WTC11 (cell line): ENCODE data around the gene TMEM164. TPM values are rescaled to one million over a fixed set of nuclear protein-coding genes. Genes with fewer than 3 reads are reported as not detected.
"Not testable (repeated sequence)": the region's sequence is repeated elsewhere in the genome, so short reads cannot be mapped to it uniquely, and the experiment has no call there.

Experiments used
- ATAC-seq: fragments of 200-7000 bp; cut with Tn5 transposase; 2 replicates; pipeline ENCODE4 v1.10.0; 2021; ENCODE audit warnings: mild to moderate bottlenecking, moderate library complexity
- CTCF ChIA-PET: fragments of 300-600 bp; sonication (Branson Sonifier 250); formaldehyde crosslinking; loops from one replicate; lab custom pipeline; 2021; ENCODE audit warnings: antibody characterized with exemption; lab: Charles Lee
- POLR2A ChIA-PET: fragments of 350-600 bp; sonication (Branson Sonifier 250); formaldehyde crosslinking; loops from one replicate; lab custom pipeline; 2021; ENCODE audit warnings: antibody characterized with exemption; lab: Charles Lee
- DNase-seq: peaks from one replicate; pipeline ENCODE4 v3.0.0; 2021; ENCODE audit warnings: low spot score
- H3K27ac Mint-ChIP-seq: 2 replicates; pipeline ENCODE4 v1.8.0; 2021; ENCODE audit warnings: mixed read lengths
- H3K27me3 Mint-ChIP-seq: 2 replicates; pipeline ENCODE4 v1.8.0; 2021; ENCODE audit warnings: low read depth, mild to moderate bottlenecking, moderate library complexity, mixed read lengths
- H3K36me3 Mint-ChIP-seq: 2 replicates; pipeline ENCODE4 v1.8.0; 2021; ENCODE audit warnings: mixed read lengths
- H3K4me1 Mint-ChIP-seq: 2 replicates; pipeline ENCODE4 v1.8.0; 2022; ENCODE audit warnings: mixed read lengths
- H3K4me3 Mint-ChIP-seq: 2 replicates; pipeline ENCODE4 v1.8.0; 2021; ENCODE audit warnings: mild to moderate bottlenecking, moderate library complexity, mixed read lengths
- H3K9me3 Mint-ChIP-seq: 2 replicates; pipeline ENCODE4 v1.8.0; 2021; ENCODE audit warnings: mixed read lengths
- CREM ChIP-seq: sonication (generic); formaldehyde crosslinking; IDR thresholded peaks from 2 replicates; pipeline ENCODE4 v1.8.1; 2022; ENCODE audit warnings: mild to moderate bottlenecking, missing genetic modification reagents, moderate library complexity
- EMX1 ChIP-seq: fragments of 250-450 bp; sonication (Bioruptor Pico); IDR thresholded peaks from 2 replicates; pipeline ENCODE4 v1.8.0; 2021; ENCODE audit warnings: mild to moderate bottlenecking
- FOXJ3 ChIP-seq: sonication (generic); formaldehyde crosslinking; IDR thresholded peaks from 2 replicates; pipeline ENCODE4 v1.9.0; 2021; ENCODE audit warnings: missing genetic modification reagents, mild to moderate bottlenecking, borderline replicate concordance
- FOXK1 ChIP-seq: sonication (generic); formaldehyde crosslinking; IDR thresholded peaks from 2 replicates; pipeline ENCODE4 v1.8.0; 2022; ENCODE audit warnings: mild to moderate bottlenecking, moderate library complexity, missing genetic modification reagents
- FOXP1 ChIP-seq: sonication (generic); formaldehyde crosslinking; IDR thresholded peaks from 2 replicates; pipeline ENCODE4 v1.8.0; 2022; ENCODE audit warnings: missing genetic modification reagents, mild to moderate bottlenecking, moderate library complexity, borderline replicate concordance
- GABPB1 ChIP-seq: sonication (generic); formaldehyde crosslinking; IDR thresholded peaks from 2 replicates; pipeline ENCODE4 v1.8.1; 2023; ENCODE audit warnings: mild to moderate bottlenecking, missing genetic modification reagents
- HMGXB4 ChIP-seq: sonication (generic); formaldehyde crosslinking; IDR thresholded peaks from 2 replicates; pipeline ENCODE4 v1.8.1; 2023; ENCODE audit warnings: mild to moderate bottlenecking, moderate library complexity, missing genetic modification reagents
- KAT7 ChIP-seq: sonication (generic); formaldehyde crosslinking; IDR thresholded peaks from 2 replicates; pipeline ENCODE4 v1.8.1; 2023; ENCODE audit warnings: missing genetic modification reagents, mild to moderate bottlenecking, borderline replicate concordance
- NFE2L1 ChIP-seq: sonication (generic); formaldehyde crosslinking; IDR thresholded peaks from 2 replicates; pipeline ENCODE4 v1.8.1; 2023; ENCODE audit warnings: missing genetic modification reagents
- PRRX2 ChIP-seq: fragments of 250-450 bp; sonication (Bioruptor Pico); IDR thresholded peaks from 2 replicates; pipeline ENCODE4 v1.8.0; 2021; ENCODE audit warnings: mild to moderate bottlenecking
- RELA ChIP-seq: sonication (generic); formaldehyde crosslinking; IDR thresholded peaks from 2 replicates; pipeline ENCODE4 v1.8.1; 2022; ENCODE audit warnings: missing genetic modification reagents, mild to moderate bottlenecking, borderline replicate concordance
- SP1 ChIP-seq: sonication (generic); formaldehyde crosslinking; conservative IDR thresholded peaks from 2 replicates; pipeline ENCODE4 v1.8.1; 2022; ENCODE audit warnings: missing genetic modification reagents
- TP53 ChIP-seq: sonication (generic); formaldehyde crosslinking; IDR thresholded peaks from 2 replicates; pipeline ENCODE4 v1.8.1; 2023; ENCODE audit warnings: mild to moderate bottlenecking, missing genetic modification reagents
- ZNF138 ChIP-seq: sonication (generic); formaldehyde crosslinking; conservative IDR thresholded peaks from 2 replicates; pipeline ENCODE4 v1.8.1; 2022; ENCODE audit warnings: mild to moderate bottlenecking, moderate library complexity, missing genetic modification reagents
- ZNF232 ChIP-seq: sonication (generic); formaldehyde crosslinking; IDR thresholded peaks from 2 replicates; pipeline ENCODE4 v1.8.0; 2022; ENCODE audit warnings: mild to moderate bottlenecking, missing genetic modification reagents
- ZNF416 ChIP-seq: fragments of 250-450 bp; sonication (Bioruptor Pico); IDR thresholded peaks from 2 replicates; pipeline ENCODE4 v1.9.0; 2021; ENCODE audit warnings: mild to moderate bottlenecking, inconsistent platforms
- ZNF423 ChIP-seq: fragments of 250-450 bp; sonication (Bioruptor Pico); IDR thresholded peaks from 2 replicates; pipeline ENCODE4 v2.1.2; 2022; ENCODE audit warnings: mild to moderate bottlenecking, moderate library complexity
- total RNA-seq: library from RNA; stranded (reverse); gene quantifications from 3 replicates; pipeline ENCODE4 v1.2.3, GENCODE V29; 2021
- TF ChIP-seq, protein P1 (sequence below): sonication (generic); formaldehyde crosslinking; IDR thresholded peaks from 2 replicates; pipeline ENCODE4 v1.8.1; 2022; ENCODE audit warnings: mild to moderate bottlenecking, moderate library complexity, missing genetic modification reagents
- TF ChIP-seq, protein P2 (sequence below): fragments of 250-450 bp; sonication (Bioruptor Pico); IDR thresholded peaks from 2 replicates; pipeline ENCODE4 v1.8.0; 2021; ENCODE audit warnings: mild to moderate bottlenecking
- TF ChIP-seq, protein P3 (sequence below): fragments of 250-450 bp; sonication (Bioruptor Pico); IDR thresholded peaks from 2 replicates; pipeline ENCODE4 v1.9.0; 2021; ENCODE audit warnings: moderate library complexity, mild to moderate bottlenecking, inconsistent platforms, borderline replicate concordance
- TF ChIP-seq, protein P4 (sequence below): sonication (generic); formaldehyde crosslinking; IDR thresholded peaks from 2 replicates; pipeline ENCODE4 v1.8.0; 2022; ENCODE audit warnings: mild to moderate bottlenecking, missing genetic modification reagents
- TF ChIP-seq, protein P5 (sequence below): sonication (generic); formaldehyde crosslinking; IDR thresholded peaks from 2 replicates; pipeline ENCODE4 v1.8.1; 2023; ENCODE audit warnings: mild to moderate bottlenecking, missing genetic modification reagents, moderate library complexity
- TF ChIP-seq, protein P6 (sequence below): fragments of 200-600 bp; IDR thresholded peaks from 2 replicates; pipeline ENCODE4 v1.8.0; 2022; ENCODE audit warnings: antibody characterized with exemption

TMEM164 gene
- total RNA-seq, 1 experiment from 2014 or later: 16.0 TPM

DNA sequence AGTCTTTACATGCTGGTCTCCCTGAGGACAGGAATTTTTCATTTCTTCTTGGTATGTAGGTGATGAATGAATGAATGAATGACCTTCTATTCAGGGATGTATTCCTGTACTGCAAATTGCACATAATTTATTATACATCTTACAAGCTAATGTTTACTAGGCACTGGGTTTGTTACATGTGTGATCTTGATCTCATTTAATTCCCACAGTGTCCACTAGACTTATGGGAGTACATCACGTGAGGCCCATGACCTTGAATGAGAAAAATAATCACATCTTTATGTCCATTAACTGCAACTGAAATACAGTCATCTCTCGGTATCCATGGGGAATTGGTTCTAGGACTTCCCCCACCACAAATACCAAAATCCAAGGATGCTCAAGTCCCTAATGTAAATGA lies 150.3 kb downstream of the TMEM164 start (continued):
- TF ChIP-seq TP53 (CRISPR knock-in tag) (no peak), NFE2L1 (CRISPR knock-in tag) (no peak), EMX1 (CRISPR knock-in tag) (no peak)
- TF ChIP-seq, all 79 proteins: peak for 0

- H3K36me3 Mint-ChIP-seq: no peaks in the 10 kb centered on the region
- no peak overlapping the region for H3K27ac Mint-ChIP-seq
- no peak for TF ChIP-seq HMGXB4 (CRISPR knock-in tag)
- TF ChIP-seq ZNF416 (CRISPR knock-in tag): no peak
- TF ChIP-seq, protein P1, sequence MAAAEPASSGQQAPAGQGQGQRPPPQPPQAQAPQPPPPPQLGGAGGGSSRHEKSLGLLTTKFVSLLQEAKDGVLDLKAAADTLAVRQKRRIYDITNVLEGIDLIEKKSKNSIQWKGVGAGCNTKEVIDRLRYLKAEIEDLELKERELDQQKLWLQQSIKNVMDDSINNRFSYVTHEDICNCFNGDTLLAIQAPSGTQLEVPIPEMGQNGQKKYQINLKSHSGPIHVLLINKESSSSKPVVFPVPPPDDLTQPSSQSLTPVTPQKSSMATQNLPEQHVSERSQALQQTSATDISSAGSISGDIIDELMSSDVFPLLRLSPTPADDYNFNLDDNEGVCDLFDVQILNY (CRISPR knock-in tag): no peak
- TF ChIP-seq, protein P2, sequence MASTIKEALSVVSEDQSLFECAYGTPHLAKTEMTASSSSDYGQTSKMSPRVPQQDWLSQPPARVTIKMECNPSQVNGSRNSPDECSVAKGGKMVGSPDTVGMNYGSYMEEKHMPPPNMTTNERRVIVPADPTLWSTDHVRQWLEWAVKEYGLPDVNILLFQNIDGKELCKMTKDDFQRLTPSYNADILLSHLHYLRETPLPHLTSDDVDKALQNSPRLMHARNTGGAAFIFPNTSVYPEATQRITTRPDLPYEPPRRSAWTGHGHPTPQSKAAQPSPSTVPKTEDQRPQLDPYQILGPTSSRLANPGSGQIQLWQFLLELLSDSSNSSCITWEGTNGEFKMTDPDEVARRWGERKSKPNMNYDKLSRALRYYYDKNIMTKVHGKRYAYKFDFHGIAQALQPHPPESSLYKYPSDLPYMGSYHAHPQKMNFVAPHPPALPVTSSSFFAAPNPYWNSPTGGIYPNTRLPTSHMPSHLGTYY: no peak
- TF ChIP-seq, protein P3, sequence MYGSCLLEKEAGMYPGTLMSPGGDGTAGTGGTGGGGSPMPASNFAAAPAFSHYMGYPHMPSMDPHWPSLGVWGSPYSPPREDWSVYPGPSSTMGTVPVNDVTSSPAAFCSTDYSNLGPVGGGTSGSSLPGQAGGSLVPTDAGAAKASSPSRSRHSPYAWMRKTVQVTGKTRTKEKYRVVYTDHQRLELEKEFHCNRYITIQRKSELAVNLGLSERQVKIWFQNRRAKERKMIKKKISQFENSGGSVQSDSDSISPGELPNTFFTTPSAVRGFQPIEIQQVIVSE (CRISPR knock-in tag): no peak
- TF ChIP-seq, protein P4, sequence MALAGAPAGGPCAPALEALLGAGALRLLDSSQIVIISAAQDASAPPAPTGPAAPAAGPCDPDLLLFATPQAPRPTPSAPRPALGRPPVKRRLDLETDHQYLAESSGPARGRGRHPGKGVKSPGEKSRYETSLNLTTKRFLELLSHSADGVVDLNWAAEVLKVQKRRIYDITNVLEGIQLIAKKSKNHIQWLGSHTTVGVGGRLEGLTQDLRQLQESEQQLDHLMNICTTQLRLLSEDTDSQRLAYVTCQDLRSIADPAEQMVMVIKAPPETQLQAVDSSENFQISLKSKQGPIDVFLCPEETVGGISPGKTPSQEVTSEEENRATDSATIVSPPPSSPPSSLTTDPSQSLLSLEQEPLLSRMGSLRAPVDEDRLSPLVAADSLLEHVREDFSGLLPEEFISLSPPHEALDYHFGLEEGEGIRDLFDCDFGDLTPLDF (CRISPR knock-in tag): no peak
- no peak for TF ChIP-seq FOXP1 (CRISPR knock-in tag)
- TF ChIP-seq, protein P5, sequence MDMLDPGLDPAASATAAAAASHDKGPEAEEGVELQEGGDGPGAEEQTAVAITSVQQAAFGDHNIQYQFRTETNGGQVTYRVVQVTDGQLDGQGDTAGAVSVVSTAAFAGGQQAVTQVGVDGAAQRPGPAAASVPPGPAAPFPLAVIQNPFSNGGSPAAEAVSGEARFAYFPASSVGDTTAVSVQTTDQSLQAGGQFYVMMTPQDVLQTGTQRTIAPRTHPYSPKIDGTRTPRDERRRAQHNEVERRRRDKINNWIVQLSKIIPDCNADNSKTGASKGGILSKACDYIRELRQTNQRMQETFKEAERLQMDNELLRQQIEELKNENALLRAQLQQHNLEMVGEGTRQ (CRISPR knock-in tag): no peak
- TF ChIP-seq ZNF232 (CRISPR knock-in tag): no peak
- no peak for TF ChIP-seq CREM
- no peak for TF ChIP-seq SP1 (CRISPR knock-in tag)
- TF ChIP-seq RELA (CRISPR knock-in tag): no peak
- no peak for TF ChIP-seq FOXJ3 (CRISPR knock-in tag)
- TF ChIP-seq KAT7 (CRISPR knock-in tag): no peak
- TF ChIP-seq, protein P6, sequence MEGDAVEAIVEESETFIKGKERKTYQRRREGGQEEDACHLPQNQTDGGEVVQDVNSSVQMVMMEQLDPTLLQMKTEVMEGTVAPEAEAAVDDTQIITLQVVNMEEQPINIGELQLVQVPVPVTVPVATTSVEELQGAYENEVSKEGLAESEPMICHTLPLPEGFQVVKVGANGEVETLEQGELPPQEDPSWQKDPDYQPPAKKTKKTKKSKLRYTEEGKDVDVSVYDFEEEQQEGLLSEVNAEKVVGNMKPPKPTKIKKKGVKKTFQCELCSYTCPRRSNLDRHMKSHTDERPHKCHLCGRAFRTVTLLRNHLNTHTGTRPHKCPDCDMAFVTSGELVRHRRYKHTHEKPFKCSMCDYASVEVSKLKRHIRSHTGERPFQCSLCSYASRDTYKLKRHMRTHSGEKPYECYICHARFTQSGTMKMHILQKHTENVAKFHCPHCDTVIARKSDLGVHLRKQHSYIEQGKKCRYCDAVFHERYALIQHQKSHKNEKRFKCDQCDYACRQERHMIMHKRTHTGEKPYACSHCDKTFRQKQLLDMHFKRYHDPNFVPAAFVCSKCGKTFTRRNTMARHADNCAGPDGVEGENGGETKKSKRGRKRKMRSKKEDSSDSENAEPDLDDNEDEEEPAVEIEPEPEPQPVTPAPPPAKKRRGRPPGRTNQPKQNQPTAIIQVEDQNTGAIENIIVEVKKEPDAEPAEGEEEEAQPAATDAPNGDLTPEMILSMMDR: no peak
- TF ChIP-seq FOXK1 (CRISPR knock-in tag): no peak
- TF ChIP-seq GABPB1 (CRISPR knock-in tag): no peak
- TF ChIP-seq ZNF423 (CRISPR knock-in tag): no peak
- no peak for TF ChIP-seq PRRX2 (CRISPR knock-in tag)
- no peak for TF ChIP-seq ZNF138 (CRISPR knock-in tag)
- no peaks in the 10 kb centered on the region for H3K27me3 Mint-ChIP-seq
- POLR2A ChIA-PET: no interaction called here
- H3K9me3 Mint-ChIP-seq: no peaks in the 10 kb centered on the region
- DNase-seq (no peak), ATAC-seq (no peak)
- H3K4me1 Mint-ChIP-seq: no peaks in the 10 kb centered on the region
- H3K4me3 Mint-ChIP-seq: no peak overlapping the region
- CTCF ChIA-PET: no interaction called here
These were observed 151.0 kb downstream of the TMEM164 start for GRCh38 chrX:110153896-110154295.

DNA sequence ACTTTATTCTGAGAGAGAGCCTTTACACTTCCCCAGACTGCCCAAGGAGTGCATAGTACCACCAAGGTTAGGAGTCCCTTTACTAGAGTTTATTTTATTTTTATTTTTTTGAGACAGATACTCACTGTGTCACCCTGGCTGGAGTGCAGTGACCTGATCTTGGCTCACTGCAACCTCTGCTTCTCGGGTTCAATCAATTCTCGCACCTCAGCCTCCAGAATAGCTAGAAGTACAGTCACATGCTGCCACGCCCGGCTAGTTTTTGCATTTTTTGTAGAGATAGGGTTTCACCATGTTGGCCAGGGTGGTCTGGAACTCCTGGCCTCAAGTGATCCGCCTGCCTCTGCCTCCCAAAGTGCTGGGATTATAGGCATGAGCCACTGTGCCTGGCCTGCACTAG lies 151.4 kb downstream of the TMEM164 start:
- CTCF ChIA-PET, H3K9me3 Mint-ChIP-seq, DNase-seq, ATAC-seq, H3K27me3 Mint-ChIP-seq, H3K27ac Mint-ChIP-seq, H3K4me1 Mint-ChIP-seq, H3K4me3 Mint-ChIP-seq, POLR2A ChIA-PET, H3K36me3 Mint-ChIP-seq: not testable (repeated sequence)
